SK-N-SH treated with all-trans-retinoic acid at 6 μM for 48 hours (cell line): ENCODE measurements around the gene KDM4B.

Experiments
- ESRRG ChIP-seq: fragments of 250-450 bp; sonication (Bioruptor Pico); IDR thresholded peaks from 2 replicates; pipeline ENCODE4 v1.6.1; 2021; ENCODE audit warnings: mild to moderate bottlenecking
- TF ChIP-seq, protein P1 (sequence below): fragments of 250-450 bp; sonication (Bioruptor Pico); IDR thresholded peaks from 2 replicates; pipeline ENCODE4 v1.8.0; 2020; ENCODE audit warnings: mild to moderate bottlenecking, moderate library complexity, borderline replicate concordance

GRCh38 chr19:5022066-5022860 lies 53.4 kb downstream of the KDM4B start:
- TF ChIP-seq, protein P1, sequence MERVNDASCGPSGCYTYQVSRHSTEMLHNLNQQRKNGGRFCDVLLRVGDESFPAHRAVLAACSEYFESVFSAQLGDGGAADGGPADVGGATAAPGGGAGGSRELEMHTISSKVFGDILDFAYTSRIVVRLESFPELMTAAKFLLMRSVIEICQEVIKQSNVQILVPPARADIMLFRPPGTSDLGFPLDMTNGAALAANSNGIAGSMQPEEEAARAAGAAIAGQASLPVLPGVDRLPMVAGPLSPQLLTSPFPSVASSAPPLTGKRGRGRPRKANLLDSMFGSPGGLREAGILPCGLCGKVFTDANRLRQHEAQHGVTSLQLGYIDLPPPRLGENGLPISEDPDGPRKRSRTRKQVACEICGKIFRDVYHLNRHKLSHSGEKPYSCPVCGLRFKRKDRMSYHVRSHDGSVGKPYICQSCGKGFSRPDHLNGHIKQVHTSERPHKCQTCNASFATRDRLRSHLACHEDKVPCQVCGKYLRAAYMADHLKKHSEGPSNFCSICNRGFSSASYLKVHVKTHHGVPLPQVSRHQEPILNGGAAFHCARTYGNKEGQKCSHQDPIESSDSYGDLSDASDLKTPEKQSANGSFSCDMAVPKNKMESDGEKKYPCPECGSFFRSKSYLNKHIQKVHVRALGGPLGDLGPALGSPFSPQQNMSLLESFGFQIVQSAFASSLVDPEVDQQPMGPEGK (CRISPR knock-in tag), result no peak
- TF ChIP-seq ESRRG, result no peak
